K562 (cell line): ENCODE results near the gene RPL34. TPM values are rescaled to one million over a fixed set of nuclear protein-coding genes. Genes with fewer than 3 reads are reported as not detected.

Source experiments
- ATF1 ChIP-seq, 2 experiments: fragments of 450-650 bp in 1 of 2; IDR thresholded peaks; 2 replicates each; pipeline ENCODE4 v1.6.1; 2016; ENCODE audit warnings: missing compliant biosample characterization in 1 of 2, missing genetic modification characterization in 1 of 2
- CEBPB ChIP-seq: fragments of 450-650 bp; IDR thresholded peaks from 2 replicates; pipeline ENCODE4 v1.6.1; 2016; ENCODE audit warnings: missing genetic modification characterization, missing compliant biosample characterization
- CHCHD3 ChIP-seq: fragments of 250-450 bp; sonication (Bioruptor Pico); IDR thresholded peaks from 2 replicates; pipeline ENCODE4 v2.1.2; 2022; ENCODE audit warnings: mild to moderate bottlenecking
- DNMT1 ChIP-seq: fragments of 450-650 bp; IDR thresholded peaks from 2 replicates; pipeline ENCODE4 v1.6.1; 2016; ENCODE audit warnings: antibody characterized with exemption, mild to moderate bottlenecking
- EHMT2 ChIP-seq: fragments of 450-650 bp; IDR thresholded peaks from 2 replicates; pipeline ENCODE4 v1.6.1; 2018; ENCODE audit warnings: antibody characterized with exemption
- ELF2 ChIP-seq: fragments of 250-450 bp; sonication (Bioruptor Pico); IDR thresholded peaks from 2 replicates; pipeline ENCODE4 v1.5.0; 2021; ENCODE audit warnings: mild to moderate bottlenecking
- ETV1 ChIP-seq: fragments of 450-650 bp; conservative IDR thresholded peaks from 2 replicates; pipeline ENCODE4 v1.6.1; 2016; ENCODE audit warnings: missing genetic modification characterization, control low read depth, low read depth, missing compliant biosample characterization
- GTF2A2 ChIP-seq: IDR thresholded peaks from 2 replicates; pipeline ENCODE4 v1.6.1; 2016; ENCODE audit warnings: mild to moderate bottlenecking, missing genetic modification characterization, missing compliant biosample characterization
- GTF2E2 ChIP-seq: fragments of 200-800 bp; sonication (Bioruptor generic); IDR thresholded peaks from 2 replicates; pipeline ENCODE4 v1.6.1; 2016; ENCODE audit warnings: missing genetic modification characterization, missing compliant biosample characterization
- HDAC6 ChIP-seq: IDR thresholded peaks from 2 replicates; pipeline ENCODE4 v1.6.1; 2012; ENCODE audit warnings: low read depth, mild to moderate bottlenecking, control low read depth, inconsistent platforms, low read length, moderate library complexity
- HDGF ChIP-seq: fragments of 450-650 bp; IDR thresholded peaks from 2 replicates; pipeline ENCODE4 v1.6.1; 2016
- HNRNPL ChIP-seq: fragments of 200-400 bp; formaldehyde crosslinking; IDR thresholded peaks from 2 replicates; pipeline ENCODE4 v1.6.1; 2017; ENCODE audit warnings: low read depth, mild to moderate bottlenecking, low read length
- HNRNPLL ChIP-seq: fragments of 200-400 bp; formaldehyde crosslinking; IDR thresholded peaks from 2 replicates; pipeline ENCODE4 v1.6.1; 2017; ENCODE audit warnings: low read length, low read depth, mild to moderate bottlenecking; ENCODE audit not compliant: poor library complexity, severe bottlenecking
- LARP7 ChIP-seq: fragments of 450-650 bp; IDR thresholded peaks from 2 replicates; pipeline ENCODE4 v1.6.1; 2016
- MAFF ChIP-seq: IDR thresholded peaks from 2 replicates; pipeline ENCODE4 v1.6.1; 2012; ENCODE audit warnings: low read length, improper control_type of control experiment
- MYC ChIP-seq, 2 experiments: fragments of 250-450 bp in 1 of 2; sonication (Bioruptor Pico) in 1 of 2; IDR thresholded peaks; 2 replicates each; pipeline versions ENCODE4 v1.5.1 to v1.6.1; 2012 to 2021; ENCODE audit warnings: low read depth in 2 of 2, borderline replicate concordance in 1 of 2, improper control_type of control experiment in 1 of 2, low read length in 1 of 2, mild to moderate bottlenecking in 1 of 2, moderate library complexity in 1 of 2
- PCBP2 ChIP-seq: fragments of 200-400 bp; formaldehyde crosslinking; IDR thresholded peaks from 2 replicates; pipeline ENCODE4 v1.6.1; 2018; ENCODE audit warnings: low read length, low read depth, mild to moderate bottlenecking, moderate library complexity; ENCODE audit not compliant: poor library complexity, severe bottlenecking
- PHF20 ChIP-seq: fragments of 450-650 bp; IDR thresholded peaks from 2 replicates; pipeline ENCODE4 v1.6.1; 2018; ENCODE audit not compliant: partially characterized antibody
- PRMT5 ChIP-seq: sonication (generic); formaldehyde crosslinking; IDR thresholded peaks from 2 replicates; pipeline ENCODE4 v1.5.0; 2020; ENCODE audit warnings: missing genetic modification reagents
- SAP30 ChIP-seq: fragments of 200-600 bp; sonication (generic); IDR thresholded peaks from 2 replicates; pipeline ENCODE4 v1.6.1; 2012; ENCODE audit warnings: borderline replicate concordance, low read depth, mild to moderate bottlenecking, moderate library complexity, low read length, control low read depth, inconsistent platforms; ENCODE audit not compliant: insufficient read depth, poor library complexity, severe bottlenecking
- TBP ChIP-seq: optimal IDR thresholded peaks from 2 replicates; pipeline ENCODE3; 2011; ENCODE audit warnings: low read depth, low read length, improper control_type of control experiment
- ZNF133 ChIP-seq: fragments of 250-450 bp; sonication (Bioruptor Pico); IDR thresholded peaks from 2 replicates; pipeline ENCODE4 v1.4.0; 2020; ENCODE audit warnings: mild to moderate bottlenecking
- ZNF384 ChIP-seq: IDR thresholded peaks from 2 replicates; pipeline ENCODE4 v1.6.1; 2012; ENCODE audit warnings: low read depth, low read length, improper control_type of control experiment
- polyA plus RNA-seq, 8 experiments: library from polyadenylated mRNA; depleted of rRNA in 4 of 8; stranded (reverse) in 5 of 8; unstranded in 3 of 8; fragments of >200 nt; fragmentation: Nextera tagmentation in 2 of 8; fragmentation: Illumina TruSeq in 1 of 8; extraction: Ambion mirVana in 2 of 8; extraction: Trizol in 1 of 8; gene quantifications; 2 replicates each; pipeline versions ENCODE4 v1.2.1 to v1.2.3, GENCODE V29; 2011 to 2014; ENCODE audit warnings: inconsistent platforms in 1 of 8, missing spikeins in 1 of 8
- total RNA-seq, 7 experiments: library from RNA; depleted of rRNA in 6 of 7; stranded (reverse); fragments of >200 nt in 6 of 7; fragmentation: Illumina TruSeq in 2 of 7; extraction: Trizol in 2 of 7; gene quantifications; 2 replicates each; pipeline versions ENCODE4 v1.2.1 to v1.2.3, GENCODE V29; 2011 to 2021; ENCODE audit warnings: low replicate concordance in 1 of 7
- TF ChIP-seq, protein P1 (sequence below), 2 experiments: fragments of 250-450 bp in 1 of 2; fragments of 450-650 bp in 1 of 2; sonication (Bioruptor Pico) in 1 of 2; IDR thresholded peaks; 2 replicates each; pipeline versions ENCODE4 v1.6.1 to v1.8.0; 2016 to 2021; ENCODE audit warnings: mild to moderate bottlenecking in 2 of 2, moderate library complexity in 2 of 2, missing compliant biosample characterization in 1 of 2, missing genetic modification characterization in 1 of 2
- TF ChIP-seq, protein P2 (sequence below): sonication (generic); formaldehyde crosslinking; IDR thresholded peaks from 2 replicates; pipeline ENCODE4 v1.8.0; 2023; ENCODE audit warnings: mild to moderate bottlenecking, missing genetic modification reagents

RPL34 gene
- total and polyA plus RNA-seq, 9 of the 15 experiments (the other 6 are each of a cell fraction or from before 2014, with no cell fraction given), result 1,612 to 4,502 (median 2,593) TPM

DNA sequence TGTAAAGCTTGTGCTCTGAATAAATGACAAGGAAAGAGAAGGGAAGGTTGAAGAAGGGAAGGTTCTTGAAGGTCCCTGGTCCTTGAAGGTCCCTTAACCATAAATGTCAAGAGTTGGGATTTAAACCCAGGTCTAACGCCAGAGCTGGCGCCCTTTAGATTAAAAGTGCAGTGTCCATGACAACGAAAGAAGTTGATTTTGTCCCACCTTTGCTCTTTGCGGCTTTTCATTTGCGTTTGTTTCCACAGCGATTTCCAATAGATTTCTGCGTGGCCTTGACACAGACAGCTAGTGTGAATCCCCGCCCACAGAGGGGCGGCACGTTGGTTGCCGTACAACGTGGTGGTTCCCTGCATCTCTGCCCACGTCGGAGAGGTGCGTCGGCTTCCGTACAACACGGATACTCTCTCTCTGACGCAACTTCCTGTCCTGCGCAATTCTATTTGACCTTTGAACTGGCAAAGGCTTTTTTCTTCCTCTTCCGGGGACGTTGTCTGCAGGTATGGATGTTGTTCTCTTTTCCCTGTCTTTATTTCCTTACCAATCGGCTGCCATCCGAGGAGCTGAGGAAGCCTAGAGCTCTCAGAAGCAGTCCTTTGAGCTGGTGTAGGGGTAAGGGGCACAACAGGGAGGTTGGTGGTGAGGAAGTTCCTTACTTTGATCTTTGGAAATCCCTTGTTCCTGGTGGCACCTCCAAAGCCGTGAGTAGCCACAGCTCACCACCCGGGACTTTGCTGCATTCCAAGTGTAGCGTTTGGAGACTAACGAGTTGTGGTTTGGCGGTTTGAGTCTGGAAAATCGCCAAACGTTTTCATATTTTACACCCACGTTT, at the start of gene RPL34 (continued):
- TF ChIP-seq MAFF, result no peak
- peak; percentile 92 for TF ChIP-seq ELF2 (CRISPR knock-in tag)
- TF ChIP-seq DNMT1, result peak; percentile 87; the same call in 1 of the 2 replicates
- no peak for TF ChIP-seq PRMT5
- TF ChIP-seq PHF20, result peak; percentile 98
- peak; percentile 94 for TF ChIP-seq CEBPB
- 0 out of 2 replicates have a peak, but pooled peaks have one; percentile 56 for TF ChIP-seq LARP7
- TF ChIP-seq SAP30, result peak; percentile 49
- TF ChIP-seq, protein P1, sequence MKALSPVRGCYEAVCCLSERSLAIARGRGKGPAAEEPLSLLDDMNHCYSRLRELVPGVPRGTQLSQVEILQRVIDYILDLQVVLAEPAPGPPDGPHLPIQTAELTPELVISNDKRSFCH (CRISPR knock-in tag; IDR thresholded peaks at IDR 0.05), result no peak
- TF ChIP-seq, protein P1 (tag; IDR thresholded peaks at IDR 0.05), result no peak
- TF ChIP-seq, protein P2, sequence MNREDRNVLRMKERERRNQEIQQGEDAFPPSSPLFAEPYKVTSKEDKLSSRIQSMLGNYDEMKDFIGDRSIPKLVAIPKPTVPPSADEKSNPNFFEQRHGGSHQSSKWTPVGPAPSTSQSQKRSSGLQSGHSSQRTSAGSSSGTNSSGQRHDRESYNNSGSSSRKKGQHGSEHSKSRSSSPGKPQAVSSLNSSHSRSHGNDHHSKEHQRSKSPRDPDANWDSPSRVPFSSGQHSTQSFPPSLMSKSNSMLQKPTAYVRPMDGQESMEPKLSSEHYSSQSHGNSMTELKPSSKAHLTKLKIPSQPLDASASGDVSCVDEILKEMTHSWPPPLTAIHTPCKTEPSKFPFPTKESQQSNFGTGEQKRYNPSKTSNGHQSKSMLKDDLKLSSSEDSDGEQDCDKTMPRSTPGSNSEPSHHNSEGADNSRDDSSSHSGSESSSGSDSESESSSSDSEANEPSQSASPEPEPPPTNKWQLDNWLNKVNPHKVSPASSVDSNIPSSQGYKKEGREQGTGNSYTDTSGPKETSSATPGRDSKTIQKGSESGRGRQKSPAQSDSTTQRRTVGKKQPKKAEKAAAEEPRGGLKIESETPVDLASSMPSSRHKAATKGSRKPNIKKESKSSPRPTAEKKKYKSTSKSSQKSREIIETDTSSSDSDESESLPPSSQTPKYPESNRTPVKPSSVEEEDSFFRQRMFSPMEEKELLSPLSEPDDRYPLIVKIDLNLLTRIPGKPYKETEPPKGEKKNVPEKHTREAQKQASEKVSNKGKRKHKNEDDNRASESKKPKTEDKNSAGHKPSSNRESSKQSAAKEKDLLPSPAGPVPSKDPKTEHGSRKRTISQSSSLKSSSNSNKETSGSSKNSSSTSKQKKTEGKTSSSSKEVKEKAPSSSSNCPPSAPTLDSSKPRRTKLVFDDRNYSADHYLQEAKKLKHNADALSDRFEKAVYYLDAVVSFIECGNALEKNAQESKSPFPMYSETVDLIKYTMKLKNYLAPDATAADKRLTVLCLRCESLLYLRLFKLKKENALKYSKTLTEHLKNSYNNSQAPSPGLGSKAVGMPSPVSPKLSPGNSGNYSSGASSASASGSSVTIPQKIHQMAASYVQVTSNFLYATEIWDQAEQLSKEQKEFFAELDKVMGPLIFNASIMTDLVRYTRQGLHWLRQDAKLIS (CRISPR knock-in tag), result peak; percentile 28; the same call in 1 of the 2 replicates
- no peak for TF ChIP-seq HDAC6
- TF ChIP-seq TBP, result peak; percentile 97
- peak; percentile 95 for TF ChIP-seq MYC (IDR thresholded peaks at IDR 0.05; ENCODE audit: low read depth, low read length)
- peak; percentile 80; the same call in 1 of the 2 replicates for TF ChIP-seq MYC (CRISPR knock-in tag; IDR thresholded peaks at IDR 0.05; ENCODE audit: borderline replicate concordance, low read depth)
- TF ChIP-seq CHCHD3 (CRISPR knock-in tag), result no peak
- TF ChIP-seq EHMT2, result 0 out of 2 replicates have a peak, but pooled peaks have one; percentile 33
- peak; percentile 93 for TF ChIP-seq GTF2E2 (tag)
- peak; percentile 91 for TF ChIP-seq ZNF384
- TF ChIP-seq HDGF, result no peak
- TF ChIP-seq HNRNPL, result no peak
- TF ChIP-seq PCBP2, result no peak
- peak; percentile 53 for TF ChIP-seq ETV1
- TF ChIP-seq HNRNPLL, result peak; percentile 84
- peak; percentile 41; the same call in 1 of the 2 replicates for TF ChIP-seq ATF1 (CRISPR knock-in tag; IDR thresholded peaks at IDR 0.05)
- TF ChIP-seq ATF1 (tag; IDR thresholded peaks at IDR 0.05), result peak; percentile 96
- no peak for TF ChIP-seq ZNF133 (CRISPR knock-in tag)
- TF ChIP-seq GTF2A2, result no peak
